Breast epithelium (tissue), 3 donors: ENCODE data around the gene TRPM3.

Source experiments
- POLR2A ChIP-seq: fragments of 450-650 bp; IDR thresholded peaks from one replicate; pipeline ENCODE4 v1.6.1; 2016; ENCODE audit warnings: antibody characterized with exemption, mild to moderate bottlenecking, moderate library complexity
- POLR2AphosphoS5 ChIP-seq, 3 donors: sonication (generic); formaldehyde crosslinking; IDR thresholded peaks; one replicate each; pipeline ENCODE4 v1.6.1; 2017; ENCODE audit warnings: antibody characterized with exemption in 3 of 3

GRCh38 chr9:70933321-70933720 lies 188.1 kb downstream of the TRPM3 start:
- no peak for TF ChIP-seq POLR2A
- TF ChIP-seq POLR2AphosphoS5 (IDR thresholded peaks at IDR 0.05): no peak
